Karpas-422 (cell line): ENCODE data around the gene WAC. TPM values are rescaled to one million over a fixed set of nuclear protein-coding genes. Genes with fewer than 3 reads are reported as not detected.

Source experiments
- DNase-seq: peaks from one replicate; pipeline ENCODE4 v3.0.0-alpha.2; 2015
- H2AFZ ChIP-seq: fragments of 200-600 bp; sonication (generic); 2 replicates; pipeline ENCODE4 v1.6.1; 2014; ENCODE audit warnings: antibody characterized with exemption, low read length, mixed read lengths
- H3K27ac ChIP-seq: fragments of 200-600 bp; sonication (generic); 2 replicates; pipeline ENCODE4 v1.5.1; 2014; ENCODE audit warnings: mild to moderate bottlenecking, low read length, moderate library complexity
- H3K27me3 ChIP-seq: fragments of 200-600 bp; sonication (generic); 2 replicates; pipeline ENCODE4 v1.6.1; 2014; ENCODE audit warnings: low read length, mixed read lengths
- H3K36me3 ChIP-seq: fragments of 200-600 bp; sonication (generic); 2 replicates; pipeline ENCODE4 v1.6.1; 2014; ENCODE audit warnings: low read length, mixed read lengths; ENCODE audit not compliant: insufficient read depth
- H3K4me1 ChIP-seq: fragments of 200-600 bp; sonication (generic); 2 replicates; pipeline ENCODE4 v1.6.1; 2014; ENCODE audit warnings: mild to moderate bottlenecking, low read length, mixed read lengths
- H3K4me2 ChIP-seq: fragments of 200-600 bp; sonication (generic); 2 replicates; pipeline ENCODE4 v1.6.1; 2014; ENCODE audit warnings: low read length, low read depth, mild to moderate bottlenecking; ENCODE audit not compliant: poor library complexity, severe bottlenecking
- H3K4me3 ChIP-seq: fragments of 200-600 bp; sonication (generic); 2 replicates; pipeline ENCODE4 v1.5.1; 2014; ENCODE audit warnings: mild to moderate bottlenecking, antibody characterized with exemption, low read length, mixed read lengths
- H3K79me2 ChIP-seq: fragments of 200-600 bp; sonication (generic); 2 replicates; pipeline ENCODE4 v1.6.1; 2014; ENCODE audit warnings: mild to moderate bottlenecking, low read length, mixed read lengths
- H3K9ac ChIP-seq: fragments of 200-600 bp; sonication (generic); 2 replicates; pipeline ENCODE4 v1.6.0; 2014; ENCODE audit warnings: low read length
- H3K9me2 ChIP-seq: fragments of 200-600 bp; sonication (generic), shearing (Covaris generic); replicated peaks from 2 replicates; pipeline ENCODE4 v1.6.0; 2014; ENCODE audit warnings: mild to moderate bottlenecking, low read length, moderate library complexity; ENCODE audit not compliant: insufficient read depth
- H3K9me3 ChIP-seq: fragments of 300-700, 200-600 bp; sonication (generic); 2 replicates; pipeline ENCODE4 v1.6.1; 2014; ENCODE audit warnings: low read length, mixed read lengths
- H4K20me1 ChIP-seq: fragments of 200-600 bp; sonication (generic); 2 replicates; pipeline ENCODE4 v1.6.1; 2014; ENCODE audit warnings: mild to moderate bottlenecking, antibody characterized with exemption, low read length, low read depth; ENCODE audit not compliant: insufficient read depth
- total RNA-seq: library from RNA; depleted of rRNA; stranded (reverse); fragments of >200 nt; shearing (Covaris generic); gene quantifications from 2 replicates; pipeline ENCODE4 v1.2.3, GENCODE V29; 2014; ENCODE audit warnings: low replicate concordance

The WAC gene
- total RNA-seq, 1 experiment from 2014 or later = 156 TPM

DNA sequence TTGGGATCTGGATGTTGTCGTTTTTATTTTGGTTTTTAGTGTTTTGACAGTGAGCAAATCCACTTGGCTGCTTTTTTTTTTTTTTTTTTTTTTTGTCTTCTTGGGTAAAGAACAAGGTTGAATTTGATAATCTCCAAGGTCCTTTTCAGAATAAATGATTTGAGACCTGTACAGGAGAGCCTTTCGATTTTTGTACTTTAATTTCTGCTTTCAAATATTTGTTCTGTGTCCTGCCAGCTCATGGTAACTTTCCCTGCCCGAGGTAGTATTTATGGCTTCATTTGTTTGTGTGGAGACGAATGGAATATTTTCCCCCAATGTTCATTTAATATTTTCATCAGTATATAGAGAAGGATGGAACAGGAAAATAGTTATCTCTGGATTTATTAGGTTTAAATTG is 19.9 kb downstream of the WAC start:
- no peak overlapping the region for H3K27ac ChIP-seq
- H3K4me1 ChIP-seq = no peaks in the 10 kb centered on the region
- H3K79me2 ChIP-seq = peaks cover 100% of the 10 kb centered on the region

DNA sequence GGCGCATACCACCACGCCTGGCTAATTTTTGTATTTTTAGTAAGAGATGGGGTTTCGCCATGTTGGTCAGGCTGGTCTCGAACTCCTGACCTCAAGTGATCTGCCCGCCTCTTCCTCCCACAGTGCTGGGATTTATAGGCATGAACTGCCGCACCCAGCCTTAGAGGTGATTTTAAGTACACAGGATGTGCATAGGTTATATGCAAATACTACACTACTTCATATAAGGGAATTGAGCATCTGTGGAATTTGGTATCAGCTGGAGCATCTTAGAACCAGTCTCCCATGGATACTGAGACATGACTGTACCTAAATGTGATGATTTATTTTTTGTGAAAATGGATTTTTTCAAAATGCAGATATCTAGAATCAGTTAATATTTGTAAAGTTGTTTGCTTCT is 21.1 kb downstream of the WAC start:
- no peaks in the 10 kb centered on the region for H3K4me1 ChIP-seq
- no peak overlapping the region for H2AFZ ChIP-seq
- peaks cover 80% of the 10 kb centered on the region for H3K36me3 ChIP-seq

More for the DNA sequence above, 19.9 kb downstream of the WAC start:
- no peak for DNase-seq
- Histone ChIP-seq H3K9ac (no peak overlapping the region), H4K20me1 (peaks cover 87% of the 10 kb centered on the region), H3K9me3 (no peaks in the 10 kb centered on the region), H3K27me3 (no peaks in the 10 kb centered on the region), H3K4me3 (no peak overlapping the region), H2AFZ (no peak overlapping the region), H3K9me2 (no peaks in the 10 kb centered on the region), H3K4me2 (no peak overlapping the region), H3K36me3 (peaks cover 85% of the 10 kb centered on the region)

DNA sequence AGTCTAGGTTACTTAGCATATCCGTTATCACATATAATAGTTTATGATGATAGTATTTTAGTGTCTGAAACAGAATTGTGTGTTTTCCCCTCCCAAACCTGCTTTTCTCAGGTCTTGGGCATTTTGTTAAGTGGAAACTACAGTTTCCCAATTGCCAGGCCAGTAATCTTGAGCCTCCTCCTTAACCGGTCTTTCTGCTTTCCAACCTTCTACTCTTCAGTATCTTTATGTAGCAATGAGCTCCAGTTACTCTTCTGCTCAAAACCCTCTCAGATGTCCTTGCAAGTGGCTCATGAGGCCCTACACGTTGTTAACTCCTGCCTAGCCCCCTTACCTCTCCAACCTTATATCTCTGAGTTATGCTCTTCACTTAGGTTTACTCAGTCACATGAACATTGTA is 22.0 kb downstream of the WAC start:
- DNase-seq = no peak
- no peak overlapping the region for H2AFZ ChIP-seq
- H3K9me3 ChIP-seq = no peaks in the 10 kb centered on the region
- H3K4me2 ChIP-seq = no peak overlapping the region
- H3K36me3 ChIP-seq = peaks cover 80% of the 10 kb centered on the region
- H3K9me2 ChIP-seq = no peaks in the 10 kb centered on the region
- no peaks in the 10 kb centered on the region for H3K4me1 ChIP-seq
- peaks cover 100% of the 10 kb centered on the region for H3K79me2 ChIP-seq
- H3K27me3 ChIP-seq = no peaks in the 10 kb centered on the region
- peaks cover 88% of the 10 kb centered on the region for H4K20me1 ChIP-seq
- no peak overlapping the region for H3K4me3 ChIP-seq
- H3K9ac ChIP-seq = no peak overlapping the region
- H3K27ac ChIP-seq = no peak overlapping the region

More for the DNA sequence above, 21.1 kb downstream of the WAC start:
- Histone ChIP-seq H3K9me3 (no peaks in the 10 kb centered on the region), H3K79me2 (peaks cover 100% of the 10 kb centered on the region), H3K27ac (no peak overlapping the region), H4K20me1 (peaks cover 89% of the 10 kb centered on the region), H3K27me3 (no peaks in the 10 kb centered on the region), H3K4me2 (no peak overlapping the region), H3K4me3 (no peak overlapping the region), H3K9ac (no peak overlapping the region), H3K9me2 (no peaks in the 10 kb centered on the region)
- DNase-seq = no peak

GRCh38 chr10:28555358-28555757 is 22.4 kb downstream of the WAC start:
- Histone ChIP-seq H3K4me1 (no peaks in the 10 kb centered on the region), H3K27ac (no peak overlapping the region), H3K79me2 (peaks cover 100% of the 10 kb centered on the region), H3K36me3 (peaks cover 80% of the 10 kb centered on the region), H3K27me3 (no peaks in the 10 kb centered on the region), H3K4me3 (no peak overlapping the region), H3K9me2 (no peaks in the 10 kb centered on the region), H3K9me3 (no peaks in the 10 kb centered on the region), H4K20me1 (peaks cover 86% of the 10 kb centered on the region), H2AFZ (no peak overlapping the region), H3K4me2 (no peak overlapping the region), H3K9ac (no peak overlapping the region)
- no peak for DNase-seq

DNA sequence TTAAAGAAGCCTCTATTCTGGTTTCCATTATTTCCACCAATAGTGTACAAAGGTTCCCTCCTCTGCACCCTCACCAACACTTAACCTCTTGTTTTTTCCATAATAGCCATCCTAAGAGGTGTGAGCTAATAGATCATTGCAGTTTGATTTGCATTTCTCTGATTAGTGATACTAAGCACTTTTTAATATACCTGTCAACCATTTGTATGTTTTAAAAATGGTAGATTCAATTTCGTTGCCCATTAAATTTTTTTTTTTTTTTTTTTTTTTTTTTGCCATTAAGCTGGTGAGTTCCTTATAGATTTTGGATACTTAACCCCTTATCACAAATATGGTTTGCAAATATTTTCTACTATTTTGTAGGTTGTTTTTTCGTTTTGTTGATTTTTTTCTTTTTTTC is 23.2 kb downstream of the WAC start:
- no peak for DNase-seq
- H3K27me3 ChIP-seq = no peaks in the 10 kb centered on the region
- peaks cover 86% of the 10 kb centered on the region for H4K20me1 ChIP-seq

GRCh38 chr10:28558186-28558585 is 25.3 kb downstream of the WAC start:
- Histone ChIP-seq H3K79me2 (peaks cover 100% of the 10 kb centered on the region), H3K27ac (no peak overlapping the region), H3K9me2 (no peaks in the 10 kb centered on the region), H3K36me3 (peaks cover 78% of the 10 kb centered on the region), H4K20me1 (peaks cover 85% of the 10 kb centered on the region), H3K4me3 (no peak overlapping the region), H3K4me2 (no peak overlapping the region), H3K9me3 (no peaks in the 10 kb centered on the region), H3K27me3 (no peaks in the 10 kb centered on the region), H3K9ac (no peak overlapping the region), H2AFZ (no peak overlapping the region), H3K4me1 (no peaks in the 10 kb centered on the region)
- no peak for DNase-seq

More for the DNA sequence above, 23.2 kb downstream of the WAC start:
- peaks cover 100% of the 10 kb centered on the region for H3K79me2 ChIP-seq
- no peak overlapping the region for H2AFZ ChIP-seq
- H3K27ac ChIP-seq = no peak overlapping the region
- H3K4me1 ChIP-seq = no peaks in the 10 kb centered on the region
- no peak overlapping the region for H3K4me3 ChIP-seq
- H3K9me2 ChIP-seq = no peaks in the 10 kb centered on the region
- H3K9me3 ChIP-seq = no peaks in the 10 kb centered on the region
- H3K36me3 ChIP-seq = peaks cover 77% of the 10 kb centered on the region
- H3K9ac ChIP-seq = no peak overlapping the region
- H3K4me2 ChIP-seq = no peak overlapping the region

- Histone ChIP-seq H4K20me1 (peaks cover 76% of the 10 kb centered on the region), H3K9ac (no peak overlapping the region), H3K4me1 (no peaks in the 10 kb centered on the region), H3K4me2 (no peak overlapping the region), H2AFZ (no peak overlapping the region), H3K27ac (no peak overlapping the region), H3K79me2 (peaks cover 100% of the 10 kb centered on the region), H3K9me3 (no peaks in the 10 kb centered on the region), H3K27me3 (no peaks in the 10 kb centered on the region), H3K9me2 (no peaks in the 10 kb centered on the region), H3K36me3 (peaks cover 73% of the 10 kb centered on the region), H3K4me3 (no peak overlapping the region)
- no peak for DNase-seq
These were observed 26.1 kb downstream of the WAC start for GRCh38 chr10:28558923-28559508.

DNA sequence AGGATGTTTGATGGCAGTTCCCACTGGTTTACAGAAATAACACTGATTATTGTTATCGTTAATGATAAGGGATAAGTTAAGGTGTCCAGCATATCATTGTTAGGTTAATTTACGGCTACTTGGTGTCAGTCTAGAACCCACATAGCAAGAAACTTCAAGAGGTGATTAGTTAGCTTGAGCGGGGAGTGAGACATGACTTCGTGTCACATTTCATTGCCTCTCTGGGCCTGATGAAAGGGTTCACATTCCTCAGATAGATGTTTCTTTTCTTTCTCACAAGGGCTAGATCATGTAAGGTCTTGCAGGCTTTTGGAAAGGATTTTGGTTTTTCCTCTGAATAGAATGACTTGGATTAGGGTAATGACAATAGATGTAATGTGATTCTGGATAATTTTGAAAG is 26.7 kb downstream of the WAC start:
- Histone ChIP-seq H3K27ac (no peak overlapping the region), H3K27me3 (no peaks in the 10 kb centered on the region), H3K4me3 (no peak overlapping the region), H3K9ac (no peak overlapping the region), H3K36me3 (peaks cover 73% of the 10 kb centered on the region), H3K4me1 (no peaks in the 10 kb centered on the region), H2AFZ (no peak overlapping the region), H3K9me3 (no peaks in the 10 kb centered on the region), H4K20me1 (peaks cover 72% of the 10 kb centered on the region), H3K9me2 (no peaks in the 10 kb centered on the region), H3K4me2 (no peak overlapping the region), H3K79me2 (peaks cover 100% of the 10 kb centered on the region)
- no peak for DNase-seq
